ENCODE measurements around the gene RALGPS1.

Gene RALGPS1

GRCh38 chr9:127022913-127023660, 108.5 kb downstream of the RALGPS1 start:
- DNase-seq (ENCODE audit: low spot score): no peak

GRCh38 chr9:127025042-127025441, 110.5 kb downstream of the RALGPS1 start:
- no peak for DNase-seq (ENCODE audit: low spot score)

- no peak for DNase-seq (ENCODE audit: low spot score)
These were observed 113.1 kb downstream of the RALGPS1 start for GRCh38 chr9:127027694-127028093.

GRCh38 chr9:127029548-127029947, 115.0 kb downstream of the RALGPS1 start:
- DNase-seq (ENCODE audit: low spot score): no peak

- no peak for DNase-seq (ENCODE audit: low spot score)
These were observed 116.5 kb downstream of the RALGPS1 start for GRCh38 chr9:127030814-127031740.

GRCh38 chr9:127032256-127032655, 117.7 kb downstream of the RALGPS1 start:
- no peak for DNase-seq (ENCODE audit: low spot score)

GRCh38 chr9:127033061-127033460, 118.5 kb downstream of the RALGPS1 start:
- DNase-seq (ENCODE audit: low spot score): no peak

- DNase-seq (ENCODE audit: low spot score): no peak
These were observed 119.2 kb downstream of the RALGPS1 start for GRCh38 chr9:127033789-127034188.

- DNase-seq (ENCODE audit: low spot score): no peak
These were observed 120.1 kb downstream of the RALGPS1 start for GRCh38 chr9:127034691-127035090.

GRCh38 chr9:127035423-127035822, 120.8 kb downstream of the RALGPS1 start:
- no peak for DNase-seq (ENCODE audit: low spot score)

- DNase-seq (ENCODE audit: low spot score): no peak
These were observed 121.4 kb downstream of the RALGPS1 start for GRCh38 chr9:127035948-127036347.

GRCh38 chr9:127036437-127036836, 121.9 kb downstream of the RALGPS1 start:
- no peak for DNase-seq (ENCODE audit: low spot score)

GRCh38 chr9:127038531-127038930, 123.9 kb downstream of the RALGPS1 start:
- no peak for DNase-seq (ENCODE audit: low spot score)

GRCh38 chr9:127039492-127039891, 124.9 kb downstream of the RALGPS1 start:
- DNase-seq (ENCODE audit: low spot score): no peak

GRCh38 chr9:127045148-127045547, 130.6 kb downstream of the RALGPS1 start:
- no peak for DNase-seq (ENCODE audit: low spot score)

- no peak for DNase-seq (ENCODE audit: low spot score)
These were observed 133.4 kb downstream of the RALGPS1 start for GRCh38 chr9:127047971-127048370.

- peak; percentile 78 for DNase-seq (ENCODE audit: low spot score)
These were observed 134.5 kb downstream of the RALGPS1 start for GRCh38 chr9:127049044-127049443.

GRCh38 chr9:127049581-127049980, 135.0 kb downstream of the RALGPS1 start:
- DNase-seq (ENCODE audit: low spot score): no peak

- DNase-seq (ENCODE audit: low spot score): no peak
These were observed 135.6 kb downstream of the RALGPS1 start for GRCh38 chr9:127050152-127050551.

GRCh38 chr9:127050591-127051001, 136.0 kb downstream of the RALGPS1 start:
- no peak for DNase-seq (ENCODE audit: low spot score)

GRCh38 chr9:127051881-127052595, 137.5 kb downstream of the RALGPS1 start:
- DNase-seq (ENCODE audit: low spot score): no peak

- no peak for DNase-seq (ENCODE audit: low spot score)
These were observed 138.7 kb downstream of the RALGPS1 start for GRCh38 chr9:127053057-127053821.

All from SW480 (cell line).